Cardiac septum (tissue), 1 donor: ENCODE data around the gene ASCL5. TPM values are rescaled to one million over a fixed set of nuclear protein-coding genes. Genes with fewer than 3 reads are reported as not detected.

Experiments used
- DNase-seq: peaks from one replicate; pipeline ENCODE4 v3.0.0-alpha.2; 2020; ENCODE audit warnings: low spot score
- intact Hi-C: fragments of 100-400 bp; cut with DNase I; formaldehyde crosslinking; loops from one replicate; pipeline ENCODE4 v1.14.0; 2022
- total RNA-seq: library from RNA; stranded (reverse); fragmentation: NEBNext Ultra II Directional; extraction: Animal tissue kit (Norgen Biotek cat#: 25700); gene quantifications from one replicate; pipeline ENCODE4 v1.2.1, GENCODE V29; 2021
- donor health status: DM: no; HTN: no; CAD: no.

The ASCL5 gene
- total RNA-seq, 1 donor from 2014 or later: not detected

DNA sequence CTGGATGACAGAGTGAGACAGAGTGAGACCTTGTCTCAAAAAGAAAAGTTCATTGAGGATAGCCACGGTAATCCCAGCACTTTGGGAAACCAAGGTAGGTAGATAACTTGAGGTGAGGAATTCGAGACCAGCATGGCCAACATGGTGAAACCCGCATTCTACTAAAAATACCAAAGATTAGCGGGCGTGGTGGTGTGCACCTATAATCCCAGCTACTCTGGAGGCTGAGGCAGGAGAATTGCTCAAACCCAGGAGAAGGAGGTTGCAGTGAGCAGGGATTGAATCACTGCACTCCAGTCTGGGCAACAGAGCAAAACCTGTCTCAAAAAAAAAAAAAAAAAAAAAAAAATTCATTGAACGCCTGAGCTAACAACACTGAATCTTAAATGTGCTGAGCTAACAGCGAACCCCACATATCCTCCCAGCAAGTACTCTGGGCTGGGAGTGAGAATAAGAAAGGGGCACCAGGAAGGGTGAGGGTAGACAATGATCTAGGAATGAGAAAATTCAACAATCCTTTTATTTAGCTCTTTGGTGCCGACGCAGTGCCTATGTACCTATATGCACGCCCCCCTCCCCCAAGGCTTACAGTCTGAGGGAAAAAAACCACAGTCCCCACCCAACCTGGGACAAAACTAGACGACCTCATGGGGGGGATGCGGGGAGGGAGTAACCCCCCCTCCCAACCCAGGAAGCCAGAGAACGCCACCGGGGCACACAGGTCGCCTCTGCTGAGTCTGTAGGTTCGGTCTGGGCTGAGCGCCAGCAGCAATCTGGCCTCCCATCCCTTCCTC lies 13.3 kb downstream of the ASCL5 start:
- intact Hi-C loops: loop anchor here (2.0 kb wide), 1 partner anchor 143 kb away; no protein-coding TSS in a partner anchor
- DNase-seq: no peak

DNA sequence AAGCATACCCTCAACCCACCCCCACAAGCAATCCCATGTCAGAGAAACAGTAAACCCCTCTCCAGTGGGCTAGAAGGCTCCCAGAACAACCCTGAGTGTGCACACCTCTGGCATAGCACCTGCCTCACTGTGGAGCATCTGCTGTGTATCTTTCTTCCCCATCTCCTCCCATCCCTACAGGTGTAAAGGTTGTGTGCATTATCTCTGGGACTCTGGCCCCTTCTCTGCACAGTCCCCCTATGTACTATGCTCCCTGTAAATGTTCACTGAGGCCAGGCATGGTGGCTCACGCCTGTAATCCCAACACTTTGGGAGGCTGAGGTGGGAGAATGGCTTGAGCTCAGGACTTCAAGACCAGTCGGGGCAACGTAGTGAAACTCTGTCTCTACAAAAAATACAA lies 14.1 kb downstream of the ASCL5 start:
- no peak for DNase-seq
- intact Hi-C loops: no loop called here

GRCh38 chr1:201112173-201112731 lies 14.7 kb downstream of the ASCL5 start, which contains the start of gene CACNA1S:
CACNA1S (minus strand) TSS chr1:201112426; CDS start chr1:201112339, 87 bp downstream.
- intact Hi-C loops: no loop called here
- no peak for DNase-seq

DNA sequence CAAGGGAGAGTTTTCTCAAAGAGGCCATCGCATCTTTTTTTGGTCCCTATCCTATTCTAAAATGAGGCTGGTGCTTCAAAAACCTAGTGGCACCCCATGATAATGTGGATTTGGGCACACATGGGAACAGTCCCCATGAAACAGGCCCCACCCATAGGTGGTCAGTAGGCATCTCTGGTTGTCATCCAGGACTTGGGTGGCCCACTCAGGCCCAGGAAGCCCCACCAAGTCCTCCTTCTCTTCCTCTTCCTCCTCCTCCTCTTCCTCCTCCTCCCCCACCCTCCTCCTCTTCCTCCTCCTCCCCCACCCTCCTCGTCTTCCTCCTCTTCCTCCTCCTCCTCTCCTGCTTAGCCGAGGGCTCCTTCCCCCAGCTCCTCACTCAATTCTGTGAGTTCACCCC lies 15.3 kb downstream of the ASCL5 start:
- DNase-seq: no peak
- intact Hi-C loops: no loop called here

- intact Hi-C loops: no loop called here
- DNase-seq: no peak
Measured at GRCh38 chr1:201111156-201111555, 15.8 kb downstream of the ASCL5 start.

DNA sequence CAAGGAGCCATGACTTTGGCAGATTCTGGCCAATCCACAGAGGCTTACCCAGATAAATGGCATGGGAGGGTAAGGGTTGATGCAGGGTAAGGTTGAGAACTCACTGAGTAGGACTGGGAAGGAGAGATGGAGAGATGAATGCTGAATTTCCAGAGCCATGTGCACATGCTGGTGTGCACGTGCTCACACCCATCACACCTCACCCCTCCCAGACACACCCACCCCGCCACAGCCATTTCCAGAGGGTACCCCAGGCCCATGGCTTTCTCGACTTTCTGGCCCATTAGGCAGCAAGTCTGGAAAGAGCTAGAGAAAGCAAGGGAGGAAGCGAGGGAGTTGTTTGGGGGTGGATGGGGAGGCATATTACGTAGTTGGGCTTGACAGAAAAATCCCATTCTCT lies 16.4 kb downstream of the ASCL5 start:
- intact Hi-C loops: no loop called here
- DNase-seq: no peak

- DNase-seq: no peak
- intact Hi-C loops: no loop called here
Measured at GRCh38 chr1:201110138-201110537, 16.8 kb downstream of the ASCL5 start.

DNA sequence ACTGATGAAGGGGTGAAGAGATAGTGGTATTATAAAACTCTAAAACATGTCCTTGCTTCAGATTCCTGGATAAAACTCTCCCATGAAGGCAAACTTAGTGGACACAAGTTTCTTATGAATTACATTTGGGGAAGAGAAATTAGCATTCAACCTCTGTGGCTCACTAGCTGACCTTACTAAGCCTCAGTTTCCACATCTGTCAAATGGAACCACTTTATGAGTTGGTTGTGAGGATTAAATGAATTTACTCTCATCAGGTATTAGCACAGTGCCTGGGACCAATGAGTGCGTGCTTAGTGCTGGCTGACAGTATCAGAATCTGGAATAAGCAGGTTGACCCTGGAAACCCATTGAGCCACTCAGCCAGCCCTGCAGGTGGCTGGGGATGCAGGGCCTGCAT lies 17.3 kb downstream of the ASCL5 start:
- intact Hi-C loops: no loop called here

GRCh38 chr1:201108614-201109013 lies 18.4 kb downstream of the ASCL5 start:
- intact Hi-C loops: no loop called here
- no peak for DNase-seq

More for the DNA sequence above, 17.3 kb downstream of the ASCL5 start:
- DNase-seq: no peak

- no peak for DNase-seq
- intact Hi-C loops: no loop called here
Measured at GRCh38 chr1:201105688-201106087, 21.3 kb downstream of the ASCL5 start.

DNA sequence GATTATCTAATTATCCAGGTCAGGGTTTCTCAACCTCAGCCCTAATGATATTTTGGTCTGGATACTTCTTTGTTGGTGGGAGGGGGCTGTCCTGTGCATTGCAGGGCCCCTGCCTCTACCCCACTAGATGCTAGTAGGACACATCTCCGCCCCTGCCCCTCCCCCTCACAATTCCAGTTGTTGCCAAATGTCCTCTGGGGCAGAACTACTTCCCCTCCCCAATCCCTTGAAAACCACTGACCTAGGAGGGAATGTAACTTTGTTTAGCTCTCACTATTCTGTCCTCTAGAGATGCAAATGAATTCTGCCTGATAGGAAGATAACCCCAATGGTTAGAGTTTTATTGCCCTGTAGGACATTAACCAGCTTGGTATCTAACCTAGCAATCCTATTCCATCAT lies 22.8 kb downstream of the ASCL5 start:
- no peak for DNase-seq
- intact Hi-C loops: no loop called here

- intact Hi-C loops: no loop called here
- no peak for DNase-seq
Measured at GRCh38 chr1:201103666-201104065, 23.3 kb downstream of the ASCL5 start.

- DNase-seq: no peak
- intact Hi-C loops: no loop called here
Measured at GRCh38 chr1:201100169-201100930, 26.6 kb downstream of the ASCL5 start.

DNA sequence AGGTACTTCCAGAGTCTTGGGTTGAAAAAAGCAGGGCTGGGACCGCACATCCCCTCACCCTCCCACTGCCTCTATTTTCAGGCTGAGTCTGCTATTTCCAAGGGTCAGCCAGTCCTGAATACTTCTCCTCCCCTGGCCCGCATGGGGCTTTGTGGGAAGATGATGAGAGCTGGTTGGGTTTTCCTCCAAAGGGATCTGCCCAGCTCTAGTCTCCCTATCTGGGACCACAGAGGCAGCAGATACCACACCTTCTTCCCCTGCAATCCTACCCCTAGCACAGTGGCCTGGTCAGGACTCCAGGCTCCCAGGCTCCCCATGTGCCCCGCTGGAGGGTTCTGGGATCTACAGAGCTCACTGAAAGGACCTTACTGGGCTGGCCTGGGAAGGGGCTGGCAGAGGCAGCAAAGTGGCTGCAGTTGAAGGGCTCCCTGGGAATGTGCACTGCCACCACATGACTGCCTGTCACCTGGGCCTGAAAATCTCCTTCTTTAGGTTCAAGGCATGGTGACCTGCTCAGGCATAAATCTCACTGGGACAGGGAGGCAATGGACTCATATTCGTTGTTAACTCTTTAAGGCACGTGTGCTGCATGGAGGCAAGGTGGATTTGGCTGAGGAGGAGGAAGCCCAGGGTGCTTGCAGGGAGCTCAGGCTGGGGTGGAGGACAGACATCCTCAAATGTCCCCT lies 27.8 kb downstream of the ASCL5 start:
- DNase-seq: no peak
- intact Hi-C loops: no loop called here

DNA sequence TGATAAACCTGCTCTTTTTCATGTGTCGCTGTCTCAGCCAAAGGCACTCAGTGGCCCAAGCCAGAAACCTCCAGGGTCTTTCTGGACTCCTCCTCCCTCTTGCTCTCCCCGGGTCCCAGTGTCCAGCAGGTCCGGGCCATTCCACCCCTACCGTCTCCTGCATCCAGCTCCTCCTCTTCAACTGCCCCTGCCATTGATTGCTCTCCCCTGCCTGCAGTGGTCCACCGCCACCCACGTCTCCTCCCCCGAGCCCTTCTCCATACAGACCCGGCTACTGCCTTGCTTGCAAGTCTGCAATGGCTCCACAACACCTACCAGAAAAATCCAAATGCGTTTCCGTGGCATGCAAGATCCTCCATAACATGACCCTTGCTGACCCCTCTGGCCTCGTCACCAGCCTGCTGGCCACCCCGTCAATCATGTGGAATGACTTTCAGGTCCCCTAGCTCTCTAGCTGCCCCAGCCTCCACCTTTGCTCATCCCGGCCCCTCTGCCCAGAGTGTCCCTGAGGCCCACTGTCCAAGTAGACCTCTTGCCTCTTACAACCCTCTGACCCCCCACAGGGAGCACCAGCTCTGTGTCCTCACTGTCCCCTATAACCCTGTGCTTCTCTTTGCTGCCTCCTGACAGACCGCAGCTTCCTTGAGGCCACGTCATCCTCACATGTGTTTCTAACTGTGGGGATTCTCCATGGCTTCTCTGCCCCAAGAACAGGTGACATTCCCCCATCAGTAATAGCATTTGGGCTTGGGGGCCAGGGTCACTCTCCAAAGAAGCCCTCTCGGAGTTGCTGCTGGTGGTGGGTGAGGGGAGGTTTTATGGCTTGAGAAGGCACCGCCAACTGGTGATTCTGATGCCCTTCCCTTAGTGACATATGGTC lies 29.8 kb downstream of the ASCL5 start:
- no peak for DNase-seq
- intact Hi-C loops: no loop called here

- no peak for DNase-seq
- intact Hi-C loops: no loop called here
Measured at GRCh38 chr1:201096041-201096461, 30.9 kb downstream of the ASCL5 start.

DNA sequence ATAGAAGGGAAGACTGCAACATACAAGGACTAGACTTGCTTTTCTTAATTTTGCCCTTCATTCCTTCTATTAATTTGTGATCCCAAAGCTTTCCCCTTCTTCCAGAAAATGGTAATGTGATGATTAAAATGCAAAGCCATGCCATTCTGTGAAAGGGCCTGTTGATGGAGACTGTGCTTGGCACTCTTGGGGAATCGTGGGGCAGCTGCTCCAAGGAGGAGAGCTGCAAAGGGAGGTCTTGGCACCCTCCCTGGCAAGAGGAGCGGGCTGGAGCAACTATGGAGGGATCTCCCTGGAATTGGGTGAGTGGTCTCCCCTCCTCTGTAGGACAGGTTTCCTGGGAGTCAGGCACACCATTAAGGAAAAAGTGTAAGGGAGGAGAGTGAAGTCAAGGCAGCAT lies 31.4 kb downstream of the ASCL5 start:
- DNase-seq: no peak
- intact Hi-C loops: no loop called here

DNA sequence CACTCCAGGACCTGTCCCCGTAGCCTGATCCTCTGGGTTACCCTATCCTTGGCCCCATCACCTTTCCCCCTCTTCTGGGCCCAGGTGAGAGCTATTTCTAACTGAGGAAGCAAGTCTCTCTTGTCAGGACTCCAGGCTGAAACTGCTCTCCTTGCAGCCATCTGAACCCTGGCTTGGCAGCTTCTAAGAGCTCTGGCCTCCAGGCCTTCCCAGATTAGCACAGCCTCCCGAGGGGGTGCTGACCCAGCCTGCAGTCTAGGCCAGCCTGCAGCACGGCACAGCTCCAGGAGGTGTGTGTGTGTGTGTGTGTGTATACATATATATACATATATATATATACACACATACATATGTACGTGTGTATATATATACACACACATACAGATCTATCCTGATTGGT lies 32.2 kb downstream of the ASCL5 start:
- DNase-seq: no peak
- intact Hi-C loops: no loop called here

DNA sequence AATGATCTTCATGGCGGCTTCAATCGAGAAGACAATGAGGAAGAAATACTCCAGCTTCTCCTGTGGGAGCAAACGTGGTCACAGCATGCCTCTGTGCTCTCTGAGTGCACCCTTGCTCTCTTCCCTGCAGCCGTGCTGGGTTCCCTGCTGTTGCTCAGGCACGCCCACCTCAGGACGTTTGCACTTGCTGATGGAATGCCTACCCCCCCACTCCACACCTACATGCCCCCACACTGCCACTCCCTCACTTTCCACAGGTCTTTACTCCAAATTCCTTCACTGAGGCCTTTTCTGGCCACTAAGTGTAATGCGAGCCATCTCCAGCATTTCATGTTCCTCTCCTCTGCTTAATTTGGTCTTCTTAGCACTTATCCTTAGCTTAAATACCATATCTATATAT lies 33.0 kb downstream of the ASCL5 start:
- no peak for DNase-seq
- intact Hi-C loops: no loop called here
